Prostate gland (tissue), 2 donors: ENCODE measurements around the gene EPM2AIP1.

Experiments used
- CTCF ChIP-seq, 4 experiments: fragments of 200-600 bp in 2 of 4; fragments of 450-650 bp in 2 of 4; sonication (generic) in 2 of 4; IDR thresholded peaks; 1 replicate in 3 of 4; 2 replicates in 1 of 4; pipeline ENCODE4 v1.5.1; 2016 to 2019; ENCODE audit warnings: antibody characterized with exemption in 4 of 4, mild to moderate bottlenecking in 2 of 4, moderate library complexity in 2 of 4
- POLR2AphosphoS5 ChIP-seq: sonication (generic); formaldehyde crosslinking; IDR thresholded peaks from one replicate; pipeline ENCODE4 v1.6.1; 2017; ENCODE audit warnings: antibody characterized with exemption

DNA sequence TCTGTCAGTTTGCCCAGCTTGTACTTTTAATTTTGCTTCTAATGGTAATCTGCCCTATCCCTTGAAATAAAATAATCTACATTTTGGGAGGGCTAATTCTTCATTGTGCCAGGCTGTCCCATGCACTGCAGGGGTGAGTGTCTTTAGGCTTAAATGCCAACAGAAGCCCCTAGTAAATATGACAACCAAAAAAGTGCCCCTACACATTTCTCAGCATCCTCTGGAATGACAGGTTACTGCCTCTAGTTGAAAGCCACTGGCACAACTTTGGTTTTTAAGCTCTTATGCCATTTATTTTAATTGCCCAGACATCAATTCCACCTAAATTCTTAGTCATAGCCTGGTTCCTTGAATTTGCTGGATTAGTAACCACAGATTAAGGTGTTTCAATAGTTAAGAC is 3.4 kb downstream of the EPM2AIP1 start:
- TF ChIP-seq POLR2AphosphoS5 (no peak), CTCF (IDR thresholded peaks at IDR 0.05) (no peak)
